GM21381 (cell line): ENCODE data around the gene ACKR1.
A peak's percentile ranks its signal among the peaks of the same experiment; 100 is the strongest.

Experiments used
- ATAC-seq: cut with Tn5 transposase; IDR thresholded peaks from one replicate; pipeline ENCODE4 v1.9.1; 2021; ENCODE audit warnings: mild to moderate bottlenecking, moderate library complexity; ENCODE audit not compliant: unreplicated experiment

Gene ACKR1

GRCh38 chr1:159218649-159219636, 14.3 kb downstream of the ACKR1 start:
- no peak for ATAC-seq

DNA sequence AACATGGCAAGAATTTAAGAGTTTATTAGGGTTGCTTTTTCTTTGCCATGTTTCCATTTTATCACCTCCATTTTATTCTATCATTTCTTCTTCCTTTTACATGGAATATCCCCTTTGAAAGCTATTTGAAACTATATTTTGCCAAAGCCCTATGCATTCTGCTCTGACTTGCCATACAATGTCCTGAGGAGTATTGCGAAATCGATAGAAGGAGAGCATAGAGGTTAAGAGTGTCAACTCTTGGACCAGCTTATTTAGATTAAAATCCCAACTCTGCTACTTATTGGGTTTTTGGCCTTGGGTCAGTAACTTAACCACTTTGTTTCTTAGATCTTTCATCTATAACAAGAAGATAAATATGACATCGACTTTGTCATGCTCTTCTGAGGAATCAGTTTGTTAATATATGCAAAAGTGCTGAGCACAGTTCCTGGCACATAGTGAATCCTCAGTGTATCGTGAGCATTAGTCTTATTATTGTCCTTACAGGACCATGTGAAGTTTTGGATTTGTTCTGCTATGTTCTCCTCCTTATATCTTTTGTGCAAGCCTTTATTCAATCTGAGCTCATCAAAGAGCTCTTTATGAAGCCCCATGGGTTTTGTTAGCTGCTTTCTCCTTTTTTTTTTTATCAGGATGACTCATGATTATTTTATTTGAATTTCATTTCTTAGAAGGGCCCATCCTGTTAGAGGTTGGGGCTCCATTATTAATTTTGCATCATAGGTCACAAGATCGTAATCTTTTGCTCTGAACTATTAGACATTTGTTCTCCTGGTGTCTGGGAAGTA, 17.6 kb downstream of the ACKR1 start:
- ATAC-seq, result no peak

GRCh38 chr1:159223004-159223403, 18.3 kb downstream of the ACKR1 start:
- no peak for ATAC-seq

DNA sequence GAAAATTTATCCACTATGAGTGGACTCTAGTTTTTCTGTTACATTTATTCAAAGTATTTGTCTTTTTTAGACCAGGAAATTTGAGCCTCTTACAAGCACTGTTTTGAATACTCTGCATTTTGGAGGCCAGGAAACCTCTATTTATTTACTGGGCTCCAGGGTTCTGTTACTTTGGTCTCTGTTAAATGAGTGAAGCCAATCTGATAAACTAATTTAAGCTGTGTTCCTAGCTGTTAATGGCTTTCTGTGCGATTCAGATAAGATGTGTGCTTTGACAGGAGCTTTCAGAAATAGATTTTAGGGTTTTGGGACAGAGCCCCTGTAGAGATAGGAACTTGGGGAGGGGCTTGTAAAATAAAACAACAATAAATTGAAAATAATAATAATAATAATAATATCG, 23.9 kb downstream of the ACKR1 start:
- ATAC-seq, result no peak

GRCh38 chr1:159229260-159229885, 24.7 kb downstream of the ACKR1 start:
- ATAC-seq, result no peak

DNA sequence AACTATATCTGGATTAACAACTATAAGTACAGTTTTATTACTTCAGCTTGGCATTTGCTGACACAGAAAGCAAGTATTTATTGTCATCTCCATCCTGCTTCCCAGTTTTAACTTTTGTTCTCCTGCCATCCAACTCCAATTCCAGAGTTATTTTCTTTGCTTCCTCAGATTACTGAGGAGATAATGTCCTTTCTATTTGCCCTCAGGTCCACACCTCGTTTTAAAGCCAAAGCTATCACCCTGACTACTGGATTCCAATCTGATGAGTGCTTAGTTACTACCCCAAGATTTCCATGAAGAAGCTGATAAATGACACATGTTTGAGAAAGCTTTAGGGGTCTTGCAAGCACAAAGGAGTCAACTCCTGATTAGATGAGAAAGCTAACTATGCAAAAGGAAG, 25.2 kb downstream of the ACKR1 start:
- no peak for ATAC-seq

DNA sequence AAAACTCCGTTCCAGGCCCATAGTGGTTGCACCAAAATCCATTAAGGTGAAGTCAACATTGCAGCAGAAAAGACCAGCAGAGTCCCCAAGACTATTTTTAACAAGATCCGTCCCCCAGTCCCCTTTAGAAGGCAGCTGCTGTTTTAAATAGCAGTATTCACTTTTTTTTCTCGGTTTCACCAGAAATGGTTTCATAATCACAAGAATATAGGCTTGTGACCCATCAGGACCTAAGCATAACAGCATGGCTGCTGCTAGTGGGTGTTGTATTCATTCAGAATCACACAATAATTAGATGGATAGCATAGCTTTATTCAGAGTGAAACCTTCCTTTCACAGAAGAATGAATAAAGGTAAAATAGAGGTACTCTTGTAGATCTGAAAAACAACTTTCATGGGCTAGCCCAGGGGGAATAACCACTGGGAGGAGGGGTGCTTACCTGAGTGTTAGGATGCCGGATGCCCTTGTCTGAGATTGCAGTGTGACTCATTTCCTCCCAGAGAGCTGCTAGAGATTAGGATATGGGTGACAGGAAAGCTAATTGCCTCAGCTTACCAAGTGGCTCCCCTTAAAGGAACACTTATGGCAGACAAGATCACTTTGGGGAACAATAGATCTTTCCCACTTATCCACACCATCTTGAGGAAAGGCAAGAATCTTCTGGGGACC, 35.0 kb downstream of the ACKR1 start:
- ATAC-seq, result peak; percentile 81

- ATAC-seq, result no peak
Measured at GRCh38 chr1:159247266-159247665, 42.6 kb downstream of the ACKR1 start.

DNA sequence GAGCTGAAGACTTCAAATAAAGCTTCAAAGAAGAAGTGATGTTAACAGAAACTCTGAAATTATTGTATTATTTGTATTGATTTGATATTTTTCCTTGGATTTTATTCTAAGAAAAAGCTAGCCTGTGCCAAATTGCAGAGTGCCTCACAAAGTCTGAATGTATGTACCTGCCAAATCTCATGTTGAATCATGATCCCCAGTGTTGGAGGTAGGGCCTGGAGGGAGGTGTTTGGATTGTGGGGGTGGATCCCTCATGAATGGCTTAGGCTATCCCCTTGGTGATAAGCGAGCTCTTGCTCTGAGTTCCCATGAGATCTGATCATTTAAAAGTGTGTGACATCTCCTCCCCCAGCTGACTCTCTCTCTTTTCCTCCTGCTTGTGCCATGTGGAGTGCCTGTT, 43.6 kb downstream of the ACKR1 start:
- ATAC-seq, result no peak

- no peak for ATAC-seq
Measured at GRCh38 chr1:159250638-159251216, 46.1 kb downstream of the ACKR1 start.
